AG09309 (cell line): ENCODE data around the gene PUS7.

Experiments
- DNase-seq: peaks from one replicate; pipeline ENCODE4 v3.0.0-alpha.2; 2010; ENCODE audit warnings: low read depth
- H3K4me3 ChIP-seq: 2 replicates; pipeline ENCODE4 v1.5.1; 2011; ENCODE audit warnings: mild to moderate bottlenecking, low read depth, low read length, moderate library complexity; ENCODE audit not compliant: control insufficient read depth
- CTCF ChIP-seq: IDR thresholded peaks from 2 replicates; pipeline ENCODE4 v1.5.1; 2011; ENCODE audit warnings: mild to moderate bottlenecking, low read depth, low read length, inconsistent platforms; ENCODE audit not compliant: insufficient read depth, control insufficient read depth; ENCODE audit errors: missing control alignments

The PUS7 gene

GRCh38 chr7:105521717-105522463 is at the start of gene PUS7:
TSS of gene PUS7 (minus strand) at chr7:105522271. CDS start at chr7:105508512, 13,759 bp downstream.
- DNase-seq: peak; percentile 48
- no peak for TF ChIP-seq CTCF

GRCh38 chr7:105567821-105568220 is 45.8 kb upstream of the PUS7 start:
- no peak for DNase-seq
- TF ChIP-seq CTCF: no peak
- no peak overlapping the region for H3K4me3 ChIP-seq

More at GRCh38 chr7:105521717-105522463, at the start of gene PUS7:
- peak within 1 kb of the TSS; percentile 53 for H3K4me3 ChIP-seq

- DNase-seq: no peak
- H3K4me3 ChIP-seq: no peak overlapping the region
- TF ChIP-seq CTCF: no peak
Measured at GRCh38 chr7:105567024-105567423, 45.0 kb upstream of the PUS7 start.

GRCh38 chr7:105565190-105565589 is 43.1 kb upstream of the PUS7 start:
- no peak for TF ChIP-seq CTCF
- no peak overlapping the region for H3K4me3 ChIP-seq
- DNase-seq: no peak

GRCh38 chr7:105559926-105560325 is 37.9 kb upstream of the PUS7 start:
- no peak for DNase-seq
- TF ChIP-seq CTCF: no peak
- no peak overlapping the region for H3K4me3 ChIP-seq

- no peak overlapping the region for H3K4me3 ChIP-seq
- TF ChIP-seq CTCF: no peak
- DNase-seq: no peak
Measured at GRCh38 chr7:105538339-105538738, 16.3 kb upstream of the PUS7 start.
